ENCODE data around the gene RFX8.

Gene RFX8

DNA sequence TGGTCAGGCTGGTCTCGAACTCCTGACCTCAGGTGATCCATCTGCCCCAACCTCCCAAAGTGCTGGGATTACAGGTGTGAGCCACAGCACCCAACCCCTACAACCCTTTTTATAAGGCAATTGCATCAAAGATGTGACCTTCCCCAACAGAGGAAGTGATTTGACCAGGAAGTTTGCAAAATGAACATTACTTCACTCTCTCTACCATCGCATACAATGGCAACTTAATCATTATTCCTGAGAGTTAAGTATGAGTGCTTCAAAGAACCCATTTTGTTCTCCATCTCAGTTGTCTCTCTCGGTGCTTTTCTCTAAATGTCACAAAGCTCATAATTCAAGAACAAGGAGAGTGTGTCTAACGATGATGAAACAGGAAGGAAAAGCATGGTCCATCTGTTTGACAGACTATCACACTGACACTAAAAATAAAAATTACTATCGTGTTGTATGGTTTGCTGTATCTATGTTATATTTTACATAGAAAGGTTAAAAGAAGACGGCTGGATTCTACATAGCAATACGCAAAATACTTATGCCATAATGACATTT, 69.5 kb downstream of the RFX8 start:
- DNase-seq: no peak

DNA sequence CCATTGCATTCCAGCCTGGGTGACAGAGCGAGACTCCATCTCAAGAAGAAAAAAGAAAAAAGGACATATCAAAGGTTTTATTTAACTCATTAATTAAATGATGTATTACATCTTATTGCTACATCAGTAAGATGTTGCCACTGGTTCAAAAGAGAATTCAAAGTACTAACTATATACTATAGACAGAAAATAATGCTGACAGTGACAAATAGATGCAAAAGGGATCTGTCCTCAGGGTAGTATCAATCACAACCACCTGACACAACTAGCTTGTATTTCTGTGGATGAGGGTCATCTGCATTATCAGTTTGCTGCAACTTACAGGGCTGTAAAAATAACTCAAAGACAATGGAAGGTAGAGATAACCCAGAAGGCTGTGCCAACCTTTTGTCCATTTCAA, 71.2 kb downstream of the RFX8 start:
- DNase-seq: no peak

DNA sequence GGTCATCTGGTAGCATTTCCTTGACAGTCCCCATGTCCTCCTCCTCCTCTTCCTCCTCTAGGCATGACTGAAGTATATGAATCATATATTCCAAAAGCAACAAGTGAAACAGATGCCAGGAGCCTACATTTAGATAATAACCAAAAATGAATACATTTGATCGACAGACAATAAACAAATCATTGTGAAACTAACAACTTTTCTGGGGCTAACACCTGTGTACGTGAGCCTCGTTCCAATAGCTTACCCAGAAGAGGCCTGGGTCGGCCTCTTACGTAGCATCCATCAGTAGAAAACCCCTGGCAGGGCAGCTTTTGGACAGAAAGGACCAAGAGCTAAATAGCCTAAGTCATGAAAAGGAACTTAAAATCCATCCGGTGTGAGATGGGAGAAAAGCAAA, 72.3 kb downstream of the RFX8 start:
- no peak for DNase-seq

DNA sequence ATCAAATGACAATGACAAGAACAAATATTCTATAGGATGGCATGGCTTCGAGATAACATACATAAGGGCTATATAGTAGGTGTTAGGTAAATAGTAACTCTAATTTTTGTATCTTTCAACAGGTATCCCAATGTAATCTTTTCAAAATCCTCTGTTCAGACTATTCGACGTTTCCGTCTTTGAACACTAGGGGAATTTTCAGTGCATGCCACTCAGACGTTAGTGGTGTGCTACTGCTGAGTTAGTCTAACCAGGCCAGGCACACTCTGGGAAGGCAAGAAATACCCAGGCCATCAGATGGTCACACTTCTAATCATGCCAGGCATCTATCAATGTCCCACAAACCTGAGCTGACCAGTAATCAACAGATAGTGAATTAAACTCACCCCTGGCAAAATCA, 73.0 kb downstream of the RFX8 start:
- DNase-seq: peak; percentile 8

DNA sequence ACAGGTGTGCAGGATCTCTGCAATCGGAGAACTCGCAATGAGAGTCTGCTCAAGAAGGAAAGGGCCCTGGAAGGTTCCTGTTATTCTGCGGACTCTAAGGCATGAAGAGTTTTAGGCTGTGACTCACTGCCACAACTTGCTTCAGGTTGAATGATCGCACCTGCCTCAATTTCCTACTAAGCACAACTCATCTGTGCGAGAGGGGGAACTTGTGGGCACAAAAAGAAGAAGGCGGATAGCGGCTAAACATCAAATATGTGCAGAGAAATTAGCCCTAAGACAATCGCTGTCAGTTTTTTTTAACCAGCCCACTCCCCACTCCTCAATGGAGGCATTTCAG, 73.6 kb downstream of the RFX8 start:
- no peak for DNase-seq

DNA sequence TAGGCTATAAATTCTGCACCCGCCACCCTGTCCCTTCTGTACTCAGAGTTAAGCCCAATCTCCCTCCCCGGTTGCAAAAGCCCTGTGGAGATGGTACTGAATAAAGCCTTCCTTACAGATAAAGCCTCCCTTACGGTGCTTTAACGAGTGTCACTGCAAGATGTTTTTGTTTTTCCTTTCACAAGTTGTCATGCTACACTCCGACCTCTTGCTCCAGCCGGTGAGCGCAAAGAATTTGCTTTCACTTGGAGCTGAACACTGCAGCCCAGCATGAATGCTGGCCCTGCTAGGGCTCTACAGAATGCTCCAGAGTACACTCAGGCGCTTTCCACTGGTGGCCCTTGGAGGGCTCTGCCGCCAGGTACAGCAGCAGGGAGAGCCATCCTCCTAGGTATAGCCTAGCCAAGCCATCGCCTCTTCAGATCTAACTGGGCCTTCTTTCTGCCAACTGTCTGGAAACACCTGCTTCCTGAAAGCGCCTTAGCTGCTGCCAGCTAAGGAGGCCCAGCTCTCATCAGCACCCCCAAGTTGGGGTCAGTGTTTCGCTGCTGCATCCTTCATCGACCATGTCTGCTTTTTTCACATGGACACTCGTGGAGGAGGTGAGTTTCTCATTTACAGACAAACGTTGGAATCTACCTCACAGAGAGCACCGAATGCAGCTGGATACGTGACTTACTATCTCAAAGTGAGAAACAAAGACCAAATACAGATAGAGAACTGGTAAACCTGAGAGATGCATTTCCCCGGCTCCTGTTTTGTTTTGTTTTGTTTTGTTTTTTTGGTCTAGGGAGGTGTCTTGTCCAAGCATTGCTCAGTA, 74.2 kb downstream of the RFX8 start:
- DNase-seq: no peak

DNA sequence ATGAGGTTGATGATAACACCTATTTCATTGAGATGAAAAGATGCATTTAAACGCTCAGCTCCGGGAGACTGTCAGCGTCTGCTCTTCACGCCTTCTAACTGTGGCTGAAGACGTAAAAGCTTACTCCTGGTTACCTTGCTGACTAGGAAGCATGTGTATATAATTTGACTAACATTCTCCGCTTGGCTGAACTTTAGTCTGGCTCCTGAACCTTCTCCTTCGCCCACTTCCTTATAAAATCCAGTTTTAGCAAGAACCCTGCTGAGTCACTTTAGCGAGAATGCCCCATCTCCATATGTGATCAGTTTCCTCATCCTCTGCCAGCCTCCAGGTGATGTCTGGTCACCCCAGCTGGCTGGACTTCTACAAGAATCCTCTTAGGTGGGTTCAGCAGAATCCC, 74.9 kb downstream of the RFX8 start:
- no peak for DNase-seq

DNA sequence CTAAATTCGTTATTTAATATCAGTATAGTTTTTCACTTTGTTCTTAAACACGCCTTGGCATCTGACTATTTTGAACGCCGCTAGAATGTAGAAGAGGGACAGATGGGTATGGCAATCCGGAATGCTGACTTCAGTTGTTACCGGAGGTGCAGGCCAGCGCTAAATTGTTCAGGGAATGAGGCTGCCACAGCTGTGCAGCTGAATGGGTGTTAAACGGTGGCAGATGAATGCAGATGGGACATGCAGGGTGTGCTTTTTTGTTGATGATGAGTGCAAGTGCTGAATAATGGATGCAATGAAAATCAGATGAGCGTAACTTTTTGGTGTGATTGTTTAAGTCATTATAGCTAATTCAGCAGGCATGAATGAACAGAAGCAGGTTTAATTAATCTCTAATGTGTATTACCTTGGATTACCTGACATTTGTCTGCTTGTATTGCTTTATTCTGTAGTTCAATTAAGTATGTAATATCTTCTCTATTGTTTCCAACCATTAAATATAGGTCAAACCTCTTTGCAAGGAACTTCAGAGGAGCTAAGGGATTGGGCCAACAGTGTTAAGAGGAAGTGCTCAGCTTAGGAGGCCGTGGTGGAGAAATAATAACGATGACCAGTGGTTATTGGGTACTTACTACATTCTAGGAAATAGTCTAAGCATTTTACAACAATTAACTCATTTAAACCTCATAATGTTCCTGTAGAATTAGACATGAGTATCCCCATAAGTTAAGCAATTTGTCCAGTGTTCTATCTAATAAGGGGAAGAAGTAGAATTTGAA, 75.7 kb downstream of the RFX8 start:
- peak; percentile 28 for DNase-seq

DNA sequence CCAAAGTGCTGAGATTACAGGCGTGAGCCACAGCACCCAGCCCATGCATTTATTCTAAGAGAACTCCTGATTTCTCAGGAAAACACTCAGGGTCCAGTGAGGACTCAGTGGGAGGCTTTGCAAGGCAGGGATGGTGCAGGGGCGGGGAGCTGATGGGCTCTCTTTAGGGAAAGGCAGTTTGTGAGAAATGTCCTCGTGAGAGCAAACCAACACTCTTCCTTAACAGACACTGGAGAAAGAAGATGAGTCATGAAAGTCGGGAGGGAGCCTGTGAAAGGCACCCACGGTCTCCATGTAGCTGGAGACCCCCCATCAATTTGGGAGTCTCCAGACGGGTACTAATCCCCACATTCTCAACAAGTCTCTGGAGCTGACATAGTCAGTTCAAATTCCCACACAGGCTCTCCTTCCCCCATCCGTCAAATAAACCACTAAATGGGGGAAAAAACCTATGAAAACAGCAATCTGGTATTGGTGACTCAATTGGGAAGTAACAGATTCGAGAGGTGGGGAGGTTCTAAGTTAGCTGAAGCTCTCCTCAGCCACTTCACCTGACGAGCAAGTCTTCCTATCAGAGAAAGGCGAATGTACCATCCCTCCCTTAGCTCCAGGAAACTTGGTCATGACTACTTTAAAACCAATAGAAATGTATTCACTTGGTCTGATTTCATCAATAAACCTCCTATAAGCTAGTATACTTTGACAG, 76.6 kb downstream of the RFX8 start:
- no peak for DNase-seq

DNA sequence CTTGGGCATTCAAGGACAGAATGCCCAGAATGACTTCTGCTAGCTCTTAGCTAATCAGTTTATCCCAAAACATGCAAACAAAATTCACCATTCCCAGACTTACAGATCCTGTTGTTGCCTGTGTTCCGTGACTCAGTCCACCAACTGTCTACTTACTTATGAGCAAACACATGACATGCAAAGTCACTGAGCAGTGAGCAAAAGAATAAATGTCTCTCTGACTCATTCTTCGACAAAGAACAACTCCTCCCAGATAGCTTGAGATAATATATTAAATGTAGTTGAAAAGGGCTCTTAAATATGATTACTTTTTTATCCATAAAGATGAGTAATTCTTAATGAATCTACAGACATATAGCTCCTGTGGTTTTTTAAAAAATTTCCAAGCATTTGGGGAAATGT, 78.6 kb downstream of the RFX8 start:
- DNase-seq: no peak

DNA sequence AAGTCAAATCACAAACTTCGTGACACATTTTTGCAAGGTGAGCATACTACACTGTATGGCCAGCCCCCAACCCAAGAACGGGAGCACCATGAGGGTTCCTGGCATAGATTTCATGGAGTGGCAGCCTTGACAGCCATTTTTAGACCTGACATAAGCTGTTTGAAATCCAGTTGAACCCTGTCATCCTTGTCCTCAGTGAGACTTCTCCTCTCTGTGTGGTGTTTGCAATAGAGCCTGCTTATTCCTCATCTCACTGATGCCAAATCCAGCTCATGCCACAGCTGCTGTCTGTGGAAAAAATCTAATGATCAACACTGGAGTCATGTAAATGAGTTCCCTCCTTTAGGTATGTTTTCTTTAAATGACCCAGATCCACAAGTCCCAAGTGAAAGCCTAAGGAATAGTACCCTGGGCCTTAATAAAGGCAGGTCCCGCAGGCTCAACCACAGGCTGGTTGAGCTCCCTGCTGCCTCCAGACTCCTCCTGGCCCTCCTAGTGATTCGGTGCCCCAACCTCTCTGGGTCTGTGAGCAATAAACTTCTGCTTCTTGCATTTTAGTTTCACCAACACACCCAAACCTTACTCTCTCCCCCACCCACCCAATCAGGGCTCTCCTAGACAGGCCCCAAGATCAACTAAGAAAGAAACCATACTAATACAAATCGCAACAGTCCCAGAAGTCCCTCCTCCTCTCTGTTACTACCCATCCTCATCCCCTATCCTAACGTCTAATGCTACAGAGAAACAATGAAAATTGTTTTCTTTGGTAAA, 79.2 kb downstream of the RFX8 start:
- no peak for DNase-seq

DNA sequence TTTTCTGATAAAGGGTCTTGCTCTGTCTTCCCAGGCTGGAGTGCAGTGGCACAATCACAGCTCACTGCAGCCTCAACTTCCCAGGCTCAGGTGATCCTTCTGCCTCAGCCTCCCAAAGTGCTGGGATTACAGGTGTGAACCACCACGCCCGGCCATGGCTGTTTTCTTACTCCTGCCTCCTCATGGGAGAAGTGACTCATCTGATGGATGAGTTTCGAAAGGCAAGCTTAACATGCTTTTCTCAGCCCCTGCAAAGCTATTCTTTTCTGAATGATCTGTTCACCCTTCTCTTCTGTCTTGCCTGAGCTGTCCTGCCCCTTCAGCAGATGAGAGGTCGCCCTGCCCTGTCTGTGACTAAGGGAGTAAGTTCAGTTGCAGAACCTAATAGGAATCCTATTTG, 86.7 kb downstream of the RFX8 start:
- no peak for DNase-seq

DNA sequence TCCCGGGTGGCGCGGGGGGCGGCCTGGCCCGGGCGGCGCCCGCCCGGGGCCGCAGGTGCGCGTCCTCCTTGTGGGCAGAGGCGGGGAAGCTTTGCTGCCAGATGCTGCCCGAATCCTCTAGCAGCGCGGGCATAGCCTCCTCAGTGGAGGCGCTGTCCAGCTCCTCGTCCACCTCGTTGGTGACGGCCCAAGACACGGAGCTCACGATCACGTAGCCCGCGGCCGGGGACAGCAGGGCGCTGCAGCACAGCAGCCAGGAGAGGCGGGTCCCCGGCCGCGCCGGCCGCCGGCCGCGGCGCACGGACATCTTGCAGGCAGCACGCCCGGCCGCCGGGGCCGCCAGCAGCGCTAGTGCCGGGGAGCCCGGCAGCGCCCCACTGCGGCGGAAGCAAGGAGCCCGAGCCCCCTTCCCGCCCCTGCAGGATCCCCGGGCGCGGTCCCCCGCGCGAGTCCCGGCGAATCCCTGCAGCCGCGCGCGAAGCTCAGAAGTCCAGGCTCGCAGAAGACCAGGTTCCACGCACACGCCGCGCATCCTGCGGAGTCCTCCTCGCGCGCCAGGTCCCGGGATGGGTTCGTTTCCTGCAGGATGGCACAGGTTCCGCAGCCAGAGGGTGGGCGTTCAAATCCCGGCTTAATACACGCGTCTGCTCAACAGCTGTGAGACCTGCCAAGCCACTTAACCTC, 87.6 kb downstream of the RFX8 start, which contains the start of gene CREG2:
TSS of gene CREG2 (minus strand) at position 353 of the 684 bp plus-strand sequence. CDS start at position 307, 46 bp downstream.
- peak; percentile 60 for DNase-seq

DNA sequence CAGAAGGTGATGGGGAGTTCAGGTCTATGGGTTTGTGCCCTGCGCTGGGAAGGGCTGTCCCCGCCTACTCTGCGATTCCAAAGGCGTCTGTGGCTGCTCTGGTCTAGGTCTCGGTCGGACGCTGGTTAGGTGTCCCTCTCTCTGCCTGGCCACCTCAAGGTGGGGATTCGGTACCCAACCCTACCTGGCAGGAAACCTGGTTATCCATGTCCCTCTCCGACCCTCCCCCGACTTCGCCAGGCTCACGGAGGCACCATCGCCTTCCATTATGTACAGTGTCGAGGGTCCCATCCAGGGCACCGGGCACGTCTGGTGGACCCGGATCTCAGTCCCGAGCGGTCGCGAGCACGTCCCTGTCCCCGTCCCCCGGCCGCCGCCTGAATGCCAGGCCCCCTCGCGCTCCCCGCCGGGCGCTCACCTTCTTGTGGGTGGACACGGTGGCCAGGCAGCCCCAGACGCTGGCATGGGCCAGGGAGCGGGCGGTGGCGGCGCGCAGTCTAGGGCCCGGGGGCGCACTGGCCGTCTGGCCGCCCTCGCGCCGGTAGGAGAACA, 88.2 kb downstream of the RFX8 start:
- no peak for DNase-seq

DNA sequence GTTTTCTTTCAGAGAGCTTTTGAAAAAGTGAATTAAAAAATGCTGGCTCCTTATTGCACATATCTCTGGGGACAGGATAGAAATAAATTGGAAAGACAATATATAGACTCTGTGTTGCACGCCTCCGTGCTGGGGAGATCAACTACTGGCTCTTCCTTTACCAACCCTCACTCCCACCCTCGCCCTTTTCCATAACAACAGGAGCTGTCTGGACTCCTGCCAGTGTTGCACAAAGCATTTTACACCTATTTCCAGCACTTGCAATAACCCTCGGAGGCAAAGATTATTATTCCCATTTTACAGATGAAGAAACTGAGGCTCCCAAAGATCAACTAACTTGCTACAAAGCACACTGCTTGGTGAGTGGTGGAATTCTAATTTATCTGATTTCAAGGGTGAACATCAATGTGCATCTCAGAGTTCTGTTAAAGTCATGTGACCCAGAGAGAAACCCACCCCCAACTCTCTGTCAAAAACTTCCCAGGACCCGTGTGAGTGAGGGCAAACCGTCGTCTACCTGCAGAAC, 91.8 kb downstream of the RFX8 start:
- DNase-seq: no peak

DNA sequence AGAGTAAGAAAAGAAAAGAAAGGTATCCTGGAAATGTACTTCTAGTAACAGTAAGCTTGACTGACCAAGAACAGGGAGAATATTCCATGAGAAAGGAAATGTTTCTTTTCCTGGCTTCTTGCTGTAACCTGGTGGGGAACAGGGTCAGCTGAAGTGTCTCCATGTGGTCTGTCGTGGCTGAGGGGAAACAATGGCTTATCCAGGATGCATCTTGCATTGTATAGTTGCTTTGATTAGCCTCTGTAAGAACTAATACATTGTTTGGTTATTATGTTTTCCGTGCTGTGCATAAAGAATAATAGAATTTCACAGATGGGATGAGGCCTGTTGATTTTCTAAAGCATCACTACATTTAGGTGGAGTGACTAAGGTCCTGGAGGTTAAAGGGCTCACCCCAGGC, 92.5 kb downstream of the RFX8 start:
- DNase-seq: no peak

DNA sequence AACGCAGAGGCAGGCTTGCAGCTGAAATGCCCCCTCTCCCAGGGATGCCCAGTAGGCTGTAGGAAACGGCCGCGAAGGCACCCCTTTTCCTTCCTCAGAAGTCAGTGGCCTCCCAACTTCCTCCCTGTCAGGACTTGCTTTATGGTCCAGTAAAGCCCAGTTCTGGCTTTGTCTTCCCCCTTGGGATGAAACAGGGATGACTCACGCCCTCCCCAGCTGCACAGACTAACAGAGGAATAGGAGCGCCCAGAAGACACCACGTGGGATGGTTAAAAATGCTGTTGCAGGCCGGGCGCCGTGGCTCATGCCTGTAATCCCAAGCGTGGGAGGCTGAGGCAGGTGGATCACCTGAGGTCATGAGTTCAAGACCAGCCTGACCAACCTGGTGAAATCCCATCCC, 94.5 kb downstream of the RFX8 start:
- DNase-seq: no peak

DNA sequence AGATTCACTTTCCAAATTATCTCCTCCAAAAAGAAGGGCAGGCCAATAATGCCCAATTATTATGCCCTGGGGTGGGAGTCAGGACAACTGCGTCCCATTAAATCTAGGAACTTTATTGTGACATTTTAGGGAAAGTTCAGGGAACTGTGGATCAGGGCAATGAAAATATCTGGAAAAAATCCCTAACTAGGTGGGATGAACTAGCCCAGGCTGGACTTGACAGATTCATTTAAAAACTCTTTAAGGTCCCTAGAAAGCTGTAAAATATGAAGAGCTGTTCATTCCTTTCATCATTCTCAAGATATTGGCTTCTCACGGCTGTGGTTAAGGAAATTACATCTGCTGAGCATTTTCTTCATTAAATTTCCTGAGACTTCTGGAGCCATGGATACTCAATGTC, 95.8 kb downstream of the RFX8 start:
- DNase-seq: no peak

DNA sequence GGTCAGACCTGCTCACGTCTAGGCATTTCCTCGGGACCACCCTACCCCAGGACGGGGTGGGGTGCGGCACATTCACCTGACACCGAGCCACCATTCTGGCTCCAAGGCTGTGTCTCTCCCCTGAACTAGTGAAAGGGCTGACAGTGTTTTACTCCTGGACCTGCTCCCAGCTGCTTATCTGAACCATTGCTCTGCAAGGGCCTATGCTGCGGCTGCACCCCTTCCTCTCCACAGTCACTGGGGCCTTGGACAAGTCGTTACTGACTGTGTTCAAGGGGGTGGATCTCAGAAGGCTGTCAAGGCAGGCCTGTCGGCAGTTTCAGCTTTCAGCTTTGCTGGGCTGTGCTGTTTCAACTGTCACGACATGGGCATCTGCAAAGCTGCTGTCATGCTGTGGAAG, 99.3 kb downstream of the RFX8 start:
- no peak for DNase-seq

DNA sequence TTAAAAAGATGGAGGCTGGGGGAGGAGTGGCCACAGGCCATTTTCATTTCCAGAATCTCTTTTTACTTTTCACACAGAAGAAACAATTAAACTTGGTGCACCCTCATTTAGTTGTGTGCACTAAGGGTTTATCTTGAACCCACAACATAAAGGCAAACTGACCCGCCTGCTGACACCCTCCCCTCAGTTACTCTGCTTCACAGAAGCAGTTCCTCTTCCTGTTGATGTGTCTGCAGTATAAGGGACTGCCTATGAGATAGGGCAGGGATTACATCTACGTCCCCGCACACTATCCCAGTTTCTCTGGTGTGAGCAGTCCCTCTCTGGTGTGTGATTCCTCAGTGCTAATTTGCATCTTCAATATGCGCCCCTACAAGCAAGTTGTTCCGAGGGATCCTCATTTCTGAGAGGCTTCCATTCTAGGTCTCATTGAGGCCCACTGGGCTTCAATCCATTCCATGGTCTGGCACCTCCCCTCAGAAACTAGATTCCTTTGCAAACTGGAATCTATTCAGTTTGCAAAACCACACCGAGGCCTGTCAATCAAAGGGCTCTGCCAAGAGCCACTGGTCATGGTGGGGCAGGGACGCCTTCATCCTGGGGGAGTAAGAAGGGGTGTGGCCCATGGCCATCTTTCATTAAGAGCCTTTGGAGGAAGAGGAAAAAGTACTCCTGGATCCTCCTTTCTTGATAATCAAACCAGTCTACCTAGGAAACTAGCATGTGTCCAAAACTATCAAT, 99.9 kb downstream of the RFX8 start:
- DNase-seq: no peak

DNA sequence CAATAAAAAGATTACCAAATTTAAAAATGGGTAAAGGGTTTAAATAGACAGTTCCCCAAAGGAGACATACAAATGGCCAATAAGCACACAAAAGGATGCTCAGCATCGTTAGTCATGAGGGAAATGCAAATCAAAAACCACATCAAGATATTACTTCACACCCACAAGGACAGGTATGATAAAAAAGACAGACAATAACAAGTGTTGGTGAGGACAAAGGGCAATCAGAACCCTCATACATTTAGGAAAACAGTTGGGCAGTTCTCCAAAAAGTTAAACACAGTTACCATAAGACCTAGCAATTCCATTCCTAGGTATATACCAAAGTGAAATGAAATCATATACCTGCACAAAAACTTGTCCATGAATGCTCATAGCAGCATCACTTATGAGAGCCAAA, 102.1 kb downstream of the RFX8 start:
- no peak for DNase-seq

All from NCI-H82 (cell line).